ENCODE measurements around the gene PAPOLG. TPM values are rescaled to one million over a fixed set of nuclear protein-coding genes. Genes with fewer than 3 reads are reported as not detected.
"Not testable (repeated sequence)": the region's sequence is repeated elsewhere in the genome, so short reads cannot be mapped to it uniquely, and the experiment has no call there.

PAPOLG gene
- total RNA-seq, 2 experiments from 2014 or later: 25.9 to 26.2 TPM

- no peaks in the 10 kb centered on the region for H3K27me3 Mint-ChIP-seq
- DNase-seq (no peak), ATAC-seq (ENCODE audit: low read depth) (no peak)
- H3K9me3 Mint-ChIP-seq: no peaks in the 10 kb centered on the region
- H3K36me3 Mint-ChIP-seq: peaks cover 18% of the 10 kb centered on the region
- peaks cover 9% of the 10 kb centered on the region for H3K4me1 Mint-ChIP-seq
- no peak overlapping the region for H3K4me3 Mint-ChIP-seq
- POLR2A ChIA-PET: no interaction called here
- no peak overlapping the region for H3K27ac Mint-ChIP-seq
These were observed 38.3 kb downstream of the PAPOLG start for GRCh38 chr2:60794271-60794863.

GRCh38 chr2:60796573-60797509 lies 40.8 kb downstream of the PAPOLG start:
- ATAC-seq (ENCODE audit: low read depth): no peak
- Mint-ChIP-seq H3K4me3 (peak overlapping the region; percentile 6), H3K9me3 (no peaks in the 10 kb centered on the region), H3K27me3 (no peaks in the 10 kb centered on the region), H3K36me3 (peaks cover 21% of the 10 kb centered on the region), H3K27ac (peak overlapping the region; percentile 67), H3K4me1 (peaks cover 9% of the 10 kb centered on the region)
- DNase-seq: no peak
- POLR2A ChIA-PET: interaction anchor here (0.7 kb wide), 2 partner anchors 84 to 85 kb away, joined by 3 read pairs; partner anchors contain the start of gene REL

- H3K4me1 Mint-ChIP-seq: peaks cover 24% of the 10 kb centered on the region
- H3K27me3 Mint-ChIP-seq: no peaks in the 10 kb centered on the region
- H3K36me3 Mint-ChIP-seq: peaks cover 4% of the 10 kb centered on the region
- no peak overlapping the region for H3K27ac Mint-ChIP-seq
- H3K4me3 Mint-ChIP-seq: no peak overlapping the region
- POLR2A ChIA-PET: no interaction called here
- no peak for ATAC-seq (ENCODE audit: low read depth)
- H3K9me3 Mint-ChIP-seq: no peaks in the 10 kb centered on the region
- DNase-seq: no peak
These were observed 48.4 kb downstream of the PAPOLG start for GRCh38 chr2:60804473-60804872.

- ATAC-seq (ENCODE audit: low read depth) (no peak), DNase-seq (no peak)
- peaks cover 24% of the 10 kb centered on the region for H3K4me1 Mint-ChIP-seq
- peak overlapping the region; percentile 89 for H3K27ac Mint-ChIP-seq
- H3K27me3 Mint-ChIP-seq: no peaks in the 10 kb centered on the region
- peak overlapping the region; percentile 31 for H3K4me3 Mint-ChIP-seq
- H3K9me3 Mint-ChIP-seq: no peaks in the 10 kb centered on the region
- no peaks in the 10 kb centered on the region for H3K36me3 Mint-ChIP-seq
- POLR2A ChIA-PET: interaction anchor here (1.5 kb wide), 1 partner anchor 75 kb away, joined by 7 read pairs; the partner anchor contains the start of gene REL
These were observed 50.5 kb downstream of the PAPOLG start for GRCh38 chr2:60806595-60806987.

GRCh38 chr2:60806988-60807681 lies 51.1 kb downstream of the PAPOLG start:
- POLR2A ChIA-PET: interaction anchor here (1.0 to 1.5 kb wide), 2 partner anchors 11 to 74 kb away, joined by 5 to 7 read pairs; partner anchors contain the start of gene REL
- DNase-seq (no peak), ATAC-seq (ENCODE audit: low read depth) (peak; percentile 81)
- H3K9me3 Mint-ChIP-seq: no peaks in the 10 kb centered on the region
- H3K27ac Mint-ChIP-seq: peak overlapping the region; percentile 89
- H3K27me3 Mint-ChIP-seq: no peaks in the 10 kb centered on the region
- no peaks in the 10 kb centered on the region for H3K36me3 Mint-ChIP-seq
- H3K4me1 Mint-ChIP-seq: peaks cover 24% of the 10 kb centered on the region
- peak overlapping the region; percentile 31 for H3K4me3 Mint-ChIP-seq

- POLR2A ChIA-PET: interaction anchor here (1.5 kb wide), 1 partner anchor 73 kb away, joined by 7 read pairs; the partner anchor contains the start of gene REL
These were observed 52.3 kb downstream of the PAPOLG start for GRCh38 chr2:60808330-60808801.

GRCh38 chr2:60811491-60812375 lies 55.7 kb downstream of the PAPOLG start:
- POLR2A ChIA-PET: no interaction called here
- Mint-ChIP-seq H3K4me3 (no peak overlapping the region), H3K27ac (no peak overlapping the region), H3K27me3 (no peaks in the 10 kb centered on the region), H3K36me3 (peaks cover 3% of the 10 kb centered on the region), H3K4me1 (peaks cover 20% of the 10 kb centered on the region), H3K9me3 (no peaks in the 10 kb centered on the region)
- ATAC-seq (ENCODE audit: low read depth) (no peak), DNase-seq (no peak)

More at GRCh38 chr2:60808330-60808801, 52.3 kb downstream of the PAPOLG start:
- Mint-ChIP-seq H3K9me3 (no peaks in the 10 kb centered on the region), H3K27ac (no peak overlapping the region), H3K4me3 (no peak overlapping the region), H3K4me1 (peaks cover 24% of the 10 kb centered on the region), H3K27me3 (no peaks in the 10 kb centered on the region), H3K36me3 (no peaks in the 10 kb centered on the region)
- ATAC-seq (ENCODE audit: low read depth) (no peak), DNase-seq (no peak)

- POLR2A ChIA-PET, H3K9me3 Mint-ChIP-seq: not testable (repeated sequence)
- peaks cover 43% of the 10 kb centered on the region for H3K4me1 Mint-ChIP-seq
These were observed 61.1 kb downstream of the PAPOLG start for GRCh38 chr2:60817191-60817590.

GRCh38 chr2:60818272-60818671 lies 62.2 kb downstream of the PAPOLG start:
- ATAC-seq (ENCODE audit: low read depth): no peak
- H3K4me3 Mint-ChIP-seq: no peak overlapping the region
- H3K27me3 Mint-ChIP-seq: no peaks in the 10 kb centered on the region

More at GRCh38 chr2:60817191-60817590, 61.1 kb downstream of the PAPOLG start:
- not testable (repeated sequence) for H3K27ac Mint-ChIP-seq; H3K27me3 Mint-ChIP-seq; DNase-seq; ATAC-seq (ENCODE audit: low read depth); H3K4me3 Mint-ChIP-seq
- H3K36me3 Mint-ChIP-seq: peaks cover 11% of the 10 kb centered on the region

GRCh38 chr2:60819155-60819862 lies 63.2 kb downstream of the PAPOLG start:
- Mint-ChIP-seq H3K27ac (peak overlapping the region; percentile 98), H3K27me3 (no peaks in the 10 kb centered on the region), H3K4me3 (peak overlapping the region; percentile 72), H3K36me3 (peaks cover 11% of the 10 kb centered on the region), H3K4me1 (peaks cover 43% of the 10 kb centered on the region), H3K9me3 (no peaks in the 10 kb centered on the region)
- ATAC-seq (ENCODE audit: low read depth) (peak; percentile 95), DNase-seq (peak; percentile 83)
- POLR2A ChIA-PET: interaction anchor here (0.5 to 2.7 kb wide), 12 partner anchors 10 to 358 kb away, joined by 3 to 34 read pairs (median 4); partner anchors contain the start of gene REL

More at GRCh38 chr2:60818272-60818671, 62.2 kb downstream of the PAPOLG start:
- DNase-seq: no peak
- H3K36me3 Mint-ChIP-seq: peaks cover 11% of the 10 kb centered on the region
- H3K27ac Mint-ChIP-seq: peak overlapping the region; percentile 98
- POLR2A ChIA-PET: interaction anchor here (1.7 to 2.7 kb wide), 3 partner anchors 11 to 64 kb away, joined by 5 to 34 read pairs (median 7); partner anchors contain the start of gene REL
- H3K4me1 Mint-ChIP-seq: peaks cover 43% of the 10 kb centered on the region
- no peaks in the 10 kb centered on the region for H3K9me3 Mint-ChIP-seq

GRCh38 chr2:60819936-60820335 lies 63.9 kb downstream of the PAPOLG start:
- DNase-seq (no peak), ATAC-seq (ENCODE audit: low read depth) (no peak)
- POLR2A ChIA-PET: interaction anchor here (0.8 to 2.7 kb wide), 10 partner anchors 9 to 358 kb away, joined by 3 to 34 read pairs (median 4); partner anchors contain the start of gene REL
- peaks cover 43% of the 10 kb centered on the region for H3K4me1 Mint-ChIP-seq
- H3K9me3 Mint-ChIP-seq: no peaks in the 10 kb centered on the region
- peaks cover 9% of the 10 kb centered on the region for H3K36me3 Mint-ChIP-seq
- H3K27ac Mint-ChIP-seq: peak overlapping the region; percentile 98
- H3K4me3 Mint-ChIP-seq: peak overlapping the region; percentile 72
- H3K27me3 Mint-ChIP-seq: no peaks in the 10 kb centered on the region
